COLO668 (cell line): ENCODE data around the gene IER3IP1.
A peak's percentile ranks its signal among the peaks of the same experiment; 100 is the strongest.
"Not testable (repeated sequence)": the region's sequence is repeated elsewhere in the genome, so short reads cannot be mapped to it uniquely, and the experiment has no call there.

ENCODE experiments used
- DNase-seq: peaks from one replicate; lab custom pipeline; 2025; ENCODE audit not compliant: unreplicated experiment; lab: John Stamatoyannopoulos, UW

The IER3IP1 gene

GRCh38 chr18:47175898-47176575, at the start of gene IER3IP1:
IER3IP1 (minus strand) TSS chr18:47176364; CDS start chr18:47176277, 87 bp downstream.
- DNase-seq, result peak; percentile 95

GRCh38 chr18:47215554-47216138, 39.5 kb upstream of the IER3IP1 start:
- DNase-seq, result peak; percentile 17

DNA sequence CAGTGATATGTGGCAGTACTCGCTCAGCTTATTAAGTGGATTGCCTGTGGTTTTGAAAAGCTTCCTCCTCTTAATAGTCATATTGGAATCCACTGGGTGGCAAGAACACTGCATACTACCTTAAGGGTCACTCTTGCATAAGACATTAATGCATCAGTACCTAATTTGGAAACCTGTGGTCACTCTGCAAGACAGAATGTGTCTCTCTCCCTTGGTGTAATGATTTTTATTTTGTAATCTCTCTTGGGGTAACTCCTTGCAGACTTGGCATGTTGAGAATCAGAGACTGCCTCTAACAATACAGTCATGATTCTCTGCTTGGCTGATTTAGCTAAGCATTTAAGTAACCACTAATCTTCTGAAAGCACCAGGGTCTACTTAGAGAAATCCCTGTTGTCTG, 33.0 kb upstream of the IER3IP1 start:
- DNase-seq, result no peak

- no peak for DNase-seq
Observed at GRCh38 chr18:47206945-47207637, 30.9 kb upstream of the IER3IP1 start.

DNA sequence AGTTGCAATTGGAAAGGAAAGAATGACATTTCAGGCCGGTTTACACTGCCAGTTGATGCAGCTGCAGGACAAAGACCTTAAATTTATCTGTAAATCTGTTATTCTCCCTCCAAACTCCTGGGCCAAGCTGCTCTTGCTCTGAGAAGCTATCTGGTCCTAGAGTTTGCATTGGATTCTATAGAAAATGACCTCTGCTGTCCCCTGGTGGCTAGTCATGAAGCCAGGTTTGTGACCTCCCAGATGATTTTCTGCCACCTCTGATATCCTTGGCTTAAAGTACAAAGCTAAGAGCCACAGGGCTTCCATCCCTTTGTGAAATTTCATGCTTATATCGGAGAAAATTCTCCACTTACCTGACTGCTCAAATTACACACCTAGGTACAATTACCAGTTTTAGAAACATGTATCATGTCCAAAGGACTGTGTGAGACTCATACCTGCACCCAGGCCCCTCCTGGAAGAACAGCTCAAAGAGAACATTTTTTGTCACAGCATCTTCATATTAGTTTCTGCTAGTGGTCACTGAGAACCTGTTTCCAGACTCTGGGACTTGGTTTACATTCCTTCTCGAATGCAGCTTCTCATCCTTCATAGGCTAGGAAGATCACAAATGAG, 28.9 kb upstream of the IER3IP1 start:
- peak; percentile 43 for DNase-seq

DNA sequence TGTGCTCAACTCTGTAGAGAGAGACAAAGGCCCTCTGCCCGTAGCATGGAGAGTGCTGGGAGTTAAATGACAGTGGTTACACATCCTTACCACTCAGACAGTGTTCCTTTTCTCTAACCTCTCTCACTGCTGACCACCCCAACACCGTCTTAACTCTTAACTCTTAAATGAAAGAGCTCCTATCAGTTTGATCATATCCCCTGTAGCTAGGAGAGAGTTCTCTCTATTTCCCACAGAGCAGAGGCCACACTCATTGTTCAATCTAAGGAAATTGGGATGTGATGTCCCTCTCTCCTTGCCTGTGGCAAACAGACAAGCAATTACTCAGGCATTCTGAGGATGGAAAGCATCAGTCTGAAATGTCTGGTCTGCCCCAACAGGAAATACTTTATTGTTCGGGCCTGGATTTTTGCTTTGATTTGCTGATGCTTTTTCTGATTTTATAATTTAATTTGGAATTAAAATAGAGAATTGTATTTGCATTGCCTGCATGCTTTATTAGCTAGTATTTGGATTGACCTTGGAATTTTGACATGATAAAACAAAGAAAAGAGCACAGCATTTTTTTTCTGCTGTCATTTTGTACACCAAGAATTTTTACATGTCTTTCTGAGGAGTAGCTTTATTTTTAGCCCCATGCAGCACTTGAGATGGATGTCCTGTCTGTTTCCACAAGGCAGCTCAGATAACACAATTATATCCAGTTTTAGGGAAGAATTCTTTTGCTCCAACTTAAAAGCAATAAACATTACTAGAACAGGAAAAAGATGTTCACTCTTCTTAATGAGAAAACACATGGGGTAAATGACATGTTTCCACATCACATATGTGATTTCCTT, 27.7 kb upstream of the IER3IP1 start:
- no peak for DNase-seq

GRCh38 chr18:47195961-47196360, 19.8 kb upstream of the IER3IP1 start:
- DNase-seq, result not testable (repeated sequence)

DNA sequence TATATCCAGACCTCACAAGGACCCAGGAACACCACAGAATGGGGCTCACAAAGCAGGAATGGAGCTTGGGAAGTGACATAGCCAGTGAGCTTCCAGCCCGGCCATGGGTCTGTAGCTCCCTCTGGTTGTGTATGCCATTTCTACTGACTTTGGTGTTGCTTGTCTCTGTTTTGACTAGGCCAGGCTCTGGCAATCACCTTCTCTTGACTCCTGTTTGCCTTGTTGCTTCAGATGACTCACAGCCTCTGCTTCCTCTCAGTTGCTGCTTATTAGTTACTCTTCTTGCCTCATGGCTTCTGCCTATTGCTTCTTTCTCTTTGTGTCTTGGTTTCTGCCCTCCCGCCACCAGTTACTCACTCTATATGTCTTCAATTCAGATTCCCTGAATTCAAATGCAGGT, 15.8 kb upstream of the IER3IP1 start:
- DNase-seq, result no peak

- no peak for DNase-seq
Observed at GRCh38 chr18:47187721-47188120, 11.6 kb upstream of the IER3IP1 start.

DNA sequence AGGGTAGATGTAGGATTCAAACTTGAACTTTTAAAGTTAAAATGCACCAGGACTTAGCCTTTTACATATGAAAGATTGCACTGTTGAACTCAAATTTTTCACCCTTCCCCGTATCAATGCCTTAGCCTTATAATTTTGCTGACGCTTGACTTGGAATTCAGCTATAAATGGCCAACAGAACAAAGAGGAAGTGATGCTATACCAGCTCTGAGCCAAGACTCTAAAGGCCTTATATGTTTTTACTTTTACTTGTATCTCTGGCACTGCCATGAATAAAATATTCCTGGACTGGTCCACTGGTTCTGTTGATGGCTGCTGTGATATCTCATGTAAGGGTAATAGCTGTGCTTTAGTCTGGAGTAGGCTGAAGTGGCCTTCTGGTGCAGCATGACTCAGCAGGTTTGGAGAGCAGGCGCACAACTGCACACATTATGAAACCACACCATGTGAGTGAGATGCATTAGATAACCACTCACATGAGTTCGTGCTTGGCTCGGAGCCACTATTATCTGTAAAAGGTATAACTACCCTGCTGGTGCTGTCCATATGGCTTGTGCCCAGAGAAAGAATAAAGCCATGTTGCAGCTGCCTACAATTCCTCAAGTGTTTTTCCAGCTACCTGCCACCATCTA, 8.4 kb upstream of the IER3IP1 start:
- DNase-seq, result peak; percentile 17

- DNase-seq, result not testable (repeated sequence)
Observed at GRCh38 chr18:47182156-47182555, 6.0 kb upstream of the IER3IP1 start.

GRCh38 chr18:47180765-47181164, 4.6 kb upstream of the IER3IP1 start:
- no peak for DNase-seq

DNA sequence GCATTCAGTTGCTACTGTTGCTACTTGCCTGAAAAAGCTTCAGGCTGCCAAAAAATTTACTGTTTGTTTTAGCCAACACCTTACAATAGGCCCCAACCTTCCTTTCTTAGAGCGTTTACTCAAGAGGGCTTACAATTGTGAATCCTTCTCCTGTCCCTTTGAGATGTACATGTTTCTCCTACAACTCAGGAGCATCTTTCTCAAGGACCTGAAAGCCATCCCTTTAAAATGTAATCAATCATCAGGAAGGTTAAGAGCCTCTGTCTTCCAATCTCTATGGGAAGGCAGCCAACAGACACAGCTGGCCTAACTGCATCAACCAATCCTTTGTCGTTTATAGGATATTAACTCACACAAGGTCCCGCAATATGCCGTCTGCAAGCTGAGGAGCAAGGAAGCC, 3.4 kb upstream of the IER3IP1 start:
- DNase-seq, result no peak

DNA sequence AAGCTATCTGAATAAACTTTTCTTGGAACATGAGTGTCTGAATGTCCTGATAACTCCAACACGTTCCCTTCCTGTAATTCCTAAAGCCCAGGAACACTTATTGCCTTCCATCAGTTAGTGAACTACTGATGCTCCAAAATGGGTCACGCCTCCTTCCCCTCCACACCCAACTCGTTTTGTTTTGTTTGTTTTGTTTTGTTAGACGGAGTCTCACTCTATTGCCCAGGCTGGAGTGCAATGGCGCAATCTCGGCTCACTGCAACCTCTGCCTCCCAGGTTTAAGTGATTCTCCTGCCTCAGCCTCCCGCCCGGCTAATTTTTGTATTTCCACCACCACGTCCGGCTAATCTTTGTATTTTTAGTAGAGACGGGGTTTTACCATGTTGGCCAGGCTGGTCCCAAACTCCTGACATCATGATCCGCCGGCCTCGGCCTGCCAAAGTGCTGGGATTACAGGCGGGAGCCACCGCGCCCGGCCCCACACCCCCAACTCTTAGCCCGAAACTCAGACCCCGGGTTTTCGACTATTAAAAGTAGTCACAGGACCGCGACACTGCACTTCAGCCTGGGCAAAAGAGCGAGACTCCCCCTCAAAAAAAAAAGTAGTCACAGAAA, 774 bp downstream of the IER3IP1 start:
- peak; percentile 34 for DNase-seq

DNA sequence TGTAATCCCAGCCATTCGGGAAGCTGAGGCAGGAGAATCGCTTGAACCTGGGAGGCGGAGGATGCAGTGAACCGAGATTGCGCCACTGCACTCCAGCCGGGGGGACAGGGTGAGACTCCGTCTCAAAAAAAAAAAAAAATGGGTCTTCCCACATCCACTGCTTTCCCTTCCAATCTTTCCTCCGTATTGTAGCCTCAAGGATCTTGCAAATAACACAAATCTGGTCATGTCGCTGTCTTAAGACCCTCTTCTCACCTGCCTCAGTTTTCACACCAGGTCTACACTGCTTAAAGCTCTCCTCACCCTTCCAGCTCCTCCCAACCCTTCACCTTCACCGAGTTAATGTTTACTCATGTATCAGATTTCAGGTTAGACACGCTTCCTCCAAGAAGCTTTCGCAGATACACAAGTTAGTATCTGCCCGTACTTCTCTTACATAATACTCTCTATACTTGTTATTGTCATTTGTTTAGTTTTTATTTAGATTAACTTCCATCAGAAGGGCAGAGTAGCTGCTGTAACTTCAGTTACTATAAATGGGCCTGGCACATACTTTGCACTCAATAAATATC, 1.5 kb downstream of the IER3IP1 start:
- no peak for DNase-seq

DNA sequence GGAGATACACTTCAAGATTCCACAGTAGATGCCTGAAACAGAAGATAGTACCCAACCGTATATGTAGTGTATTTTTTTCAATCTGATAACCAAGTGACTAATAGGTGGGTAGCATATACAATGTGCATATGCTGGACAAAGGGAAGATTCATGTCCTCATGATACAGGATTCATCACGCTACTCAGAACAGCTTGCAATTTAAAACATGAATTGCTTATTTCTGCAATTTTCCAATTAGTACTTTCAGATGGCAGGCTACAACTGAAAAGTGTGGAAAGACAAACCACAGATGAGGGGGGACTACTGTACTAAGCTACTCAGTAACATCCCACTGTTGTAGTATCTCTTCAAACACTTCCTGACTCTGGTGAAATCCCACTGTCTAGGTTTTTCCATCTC, 3.7 kb downstream of the IER3IP1 start:
- no peak for DNase-seq

DNA sequence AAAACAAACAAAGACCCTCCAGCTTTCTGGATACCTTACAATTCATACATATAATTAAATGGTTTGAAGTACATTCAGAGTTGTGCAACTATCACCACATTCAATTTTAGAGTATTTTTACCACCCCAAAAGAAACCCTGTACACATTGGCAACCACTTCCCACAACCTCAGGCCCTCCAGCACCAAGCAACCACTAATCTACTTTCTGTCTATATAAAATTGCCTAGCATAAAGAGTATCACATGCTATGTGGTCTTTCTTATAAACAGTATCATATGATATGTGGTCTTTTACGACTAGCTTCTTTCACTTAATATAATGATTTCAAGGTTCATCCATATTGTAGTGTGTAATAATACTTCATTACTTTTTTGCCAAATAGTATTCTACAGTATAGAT, 7.3 kb downstream of the IER3IP1 start:
- no peak for DNase-seq

DNA sequence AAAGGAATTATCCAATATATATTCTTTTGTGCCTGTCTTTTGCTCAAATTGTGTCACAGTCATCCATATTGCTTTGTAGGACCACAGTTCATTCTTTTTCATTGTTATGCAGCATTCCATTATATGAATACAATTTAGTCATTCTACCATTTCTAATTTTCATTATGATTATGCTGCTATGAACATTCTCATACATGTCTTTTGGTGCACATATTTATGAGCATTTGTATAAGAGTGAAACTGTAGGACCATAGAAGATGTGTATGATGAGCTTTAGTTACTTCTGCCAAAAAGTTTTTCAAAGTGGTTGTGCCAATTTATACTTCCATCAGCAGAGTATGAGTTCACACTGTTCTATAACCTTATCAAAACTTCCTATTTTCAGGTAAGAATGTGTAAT, 7.7 kb downstream of the IER3IP1 start:
- DNase-seq, result no peak

- no peak for DNase-seq
Observed at GRCh38 chr18:47166294-47166693, 9.9 kb downstream of the IER3IP1 start.

DNA sequence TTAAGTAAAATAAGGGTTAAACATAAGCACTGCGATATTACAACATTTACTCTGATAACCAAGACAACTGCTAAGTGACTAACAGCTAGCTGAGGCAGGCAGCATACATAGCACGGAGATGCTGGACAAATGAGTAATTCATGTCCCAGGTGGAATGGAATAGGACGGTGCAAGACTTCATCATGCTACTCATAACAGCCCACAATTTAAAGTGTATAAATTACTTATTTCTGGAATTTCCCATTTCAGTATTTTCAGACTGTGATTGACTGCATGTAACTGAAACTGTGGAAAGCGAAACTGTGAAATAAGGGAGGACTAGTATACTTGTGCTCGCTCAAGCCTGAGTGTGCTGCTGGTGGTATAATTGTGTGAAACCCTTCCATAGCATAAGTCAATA, 12.9 kb downstream of the IER3IP1 start:
- no peak for DNase-seq
